ENCODE measurements around the gene BMPER.

- no peak for TF ChIP-seq POLR2AphosphoS5 (IDR thresholded peaks at IDR 0.05; ENCODE audit: borderline replicate concordance, low read depth, low read length)
- no peak for TF ChIP-seq EZH2 (IDR thresholded peaks at IDR 0.05)
Measured at GRCh38 chr7:34093276-34093675, 187.9 kb downstream of the BMPER start.

Data from SK-N-MC (cell line).